Right lobe of liver (tissue), 4 donors: ENCODE measurements around the gene XPR1.

Experiments used
- CTCF ChIP-seq, 4 donors: fragments of 200-600 bp in 3 of 4; fragments of 450-650 bp in 1 of 4; IDR thresholded peaks; one replicate each; pipeline versions ENCODE4 v1.5.1 to v1.8.0; 2016 to 2022; ENCODE audit warnings: antibody characterized with exemption in 4 of 4, mild to moderate bottlenecking in 2 of 4
- POLR2A ChIP-seq: fragments of 450-650 bp; IDR thresholded peaks from one replicate; pipeline ENCODE4 v1.6.1; 2017; ENCODE audit warnings: antibody characterized with exemption, mild to moderate bottlenecking
- donor health status: DM: no; HTN: no; CAD: no.
- donor health status: DM: no; HTN: no; CAD: no.
- donor health status: DM: no; HTN: yes; CAD: no.

GRCh38 chr1:180631766-180632325 is at the start of gene XPR1:
- TF ChIP-seq CTCF (IDR thresholded peaks at IDR 0.05) (peak in 3 of 4 donors; percentile 21 to 33 (median 30)), POLR2A (peak; percentile 89)
